HG02970 (cell line): ENCODE measurements around the gene RNF208.
A peak's percentile ranks its signal among the peaks of the same experiment; 100 is the strongest.

ENCODE experiments used
- ATAC-seq: cut with Tn5 transposase; IDR thresholded peaks from one replicate; pipeline ENCODE4 v1.9.1; 2021; ENCODE audit warnings: mild to moderate bottlenecking, moderate library complexity, moderate number of reproducible peaks; ENCODE audit not compliant: unreplicated experiment, low FRiP score

The RNF208 gene

DNA sequence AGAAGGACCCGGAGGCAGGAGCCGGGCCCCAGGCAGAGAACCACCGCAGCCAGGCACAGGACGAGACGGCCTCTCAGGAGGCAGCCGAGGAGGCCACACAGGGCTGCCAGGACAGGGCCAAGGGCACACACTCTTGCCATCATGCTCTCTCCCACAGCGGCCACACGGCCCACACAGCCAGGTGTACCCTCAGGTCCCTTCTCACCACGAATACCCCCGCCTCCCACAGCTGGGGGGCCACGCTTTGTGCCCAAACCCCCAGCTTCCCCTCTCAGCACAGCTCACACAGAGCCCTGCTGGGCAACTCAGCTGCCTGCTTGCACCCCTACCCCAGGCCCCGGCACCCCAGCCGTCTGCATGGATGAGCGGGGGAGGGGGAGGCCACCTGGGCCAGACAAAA, 28.3 kb downstream of the RNF208 start:
- no peak for ATAC-seq

DNA sequence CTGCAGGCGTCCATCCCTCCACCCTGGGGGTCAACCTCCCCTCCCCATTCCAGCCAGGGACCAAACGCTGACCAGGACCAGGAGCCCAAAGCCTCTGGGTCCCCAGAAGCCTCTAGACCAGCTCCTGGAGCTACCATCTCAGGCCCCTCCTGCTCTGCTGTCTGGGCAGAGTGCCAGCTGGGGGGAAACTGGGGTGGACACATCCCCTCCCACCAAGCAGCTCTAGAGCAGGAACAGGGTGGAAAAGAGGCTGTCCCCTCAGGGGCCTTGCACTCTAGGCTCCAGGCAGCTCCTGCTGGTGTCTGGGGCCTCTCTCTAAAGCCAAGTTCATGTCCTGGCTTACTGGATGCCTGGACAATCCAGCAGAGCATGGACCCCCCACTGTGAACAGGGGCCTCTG, 29.2 kb downstream of the RNF208 start:
- ATAC-seq, result no peak

DNA sequence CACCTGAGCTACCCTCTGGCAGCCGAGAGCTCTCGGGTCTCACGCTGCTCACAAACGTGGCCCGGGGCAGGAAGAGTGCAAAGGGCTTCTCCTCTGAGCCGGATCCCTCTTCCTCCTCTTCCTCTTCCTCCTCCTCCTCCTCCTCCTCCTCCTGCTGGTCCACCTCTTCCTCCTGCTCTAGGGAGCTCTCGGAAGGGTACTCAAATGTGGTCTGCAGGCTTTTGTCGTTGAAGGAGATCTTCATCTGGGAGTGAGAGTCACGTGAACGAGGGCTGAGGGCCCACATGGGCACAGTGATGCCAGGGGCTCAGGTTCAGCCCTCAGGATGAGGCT, 29.6 kb downstream of the RNF208 start:
- no peak for ATAC-seq

DNA sequence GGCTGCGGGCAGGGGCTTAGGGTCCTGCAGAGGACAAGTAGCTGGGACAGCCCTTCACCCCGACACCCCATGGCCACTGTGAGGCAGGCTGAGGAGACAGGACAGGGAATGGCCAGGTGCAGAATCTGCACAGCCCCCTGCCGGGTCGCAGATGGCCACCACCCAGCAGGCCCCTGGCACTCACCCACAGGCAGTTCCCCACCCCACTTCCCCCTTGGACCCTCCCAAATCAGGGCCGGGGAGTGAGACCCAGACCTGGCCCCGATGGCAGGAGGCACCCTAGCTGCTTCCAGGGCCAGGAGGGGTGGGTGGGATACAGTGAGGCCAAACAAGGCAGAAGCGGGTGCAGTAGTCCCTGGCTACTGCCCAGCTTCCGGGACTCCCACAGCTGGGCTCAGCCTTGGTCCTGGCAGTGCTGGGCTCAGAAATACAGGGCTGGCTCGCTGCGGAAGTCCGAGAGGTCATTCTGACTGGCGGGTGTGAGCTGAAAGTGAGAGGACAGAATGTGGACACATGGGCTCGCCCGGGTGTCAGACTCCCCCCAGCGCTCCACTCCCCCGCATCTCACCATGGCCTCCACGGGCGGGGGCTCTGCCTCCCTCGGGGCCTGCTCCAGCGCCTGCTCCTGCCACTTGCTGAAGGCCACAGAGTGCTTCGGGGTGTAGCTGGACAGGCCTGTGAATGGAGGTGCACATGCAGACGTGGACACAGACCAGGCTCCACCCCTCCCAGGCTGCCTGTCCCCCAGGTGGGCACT, 30.2 kb downstream of the RNF208 start:
- no peak for ATAC-seq

DNA sequence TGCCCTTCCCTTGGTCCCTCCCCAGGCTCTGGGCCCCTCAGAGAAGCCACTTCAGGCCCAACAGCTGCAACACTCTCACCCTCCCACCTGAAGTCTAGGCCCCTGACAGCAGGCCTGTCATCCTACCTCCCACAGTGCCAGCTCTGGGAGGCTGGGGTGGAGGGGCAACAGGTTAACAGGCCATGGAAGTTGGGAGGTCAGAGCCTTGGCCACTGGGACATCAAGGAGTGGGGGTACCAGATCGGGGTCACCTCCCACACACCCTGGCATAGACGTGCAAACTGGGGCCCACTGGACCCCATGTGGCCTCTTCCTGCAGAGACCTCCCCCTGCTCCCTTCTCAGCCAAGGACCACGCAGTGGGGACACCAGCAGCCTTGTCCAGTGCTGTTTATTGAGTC, 30.8 kb downstream of the RNF208 start:
- ATAC-seq, result no peak

DNA sequence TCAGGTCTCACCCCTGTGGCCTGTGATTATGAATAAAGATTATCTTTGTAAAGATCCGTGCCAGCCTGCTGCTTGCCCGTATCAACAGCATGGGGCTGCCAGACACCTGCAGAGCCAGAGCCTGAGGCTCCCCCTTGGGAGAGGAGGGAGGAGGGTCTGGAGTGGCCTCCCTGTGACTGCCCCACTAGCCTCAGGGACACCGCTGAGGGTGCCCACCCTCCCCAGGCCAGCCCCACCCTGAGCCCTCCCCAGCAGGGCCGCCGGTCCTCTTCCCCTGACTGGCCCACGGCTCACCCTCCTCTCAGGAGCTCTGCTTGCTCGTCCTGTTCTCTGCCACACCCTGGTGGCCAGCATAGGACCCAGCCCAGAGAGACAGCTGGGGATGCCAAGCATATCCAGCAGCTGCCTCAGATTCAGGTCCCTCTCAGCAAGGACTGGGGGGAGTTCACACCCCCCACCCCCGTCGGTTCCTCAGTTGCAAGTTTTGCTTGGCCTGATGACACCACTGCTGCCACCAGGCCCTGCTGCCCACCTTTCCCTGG, 31.7 kb downstream of the RNF208 start:
- ATAC-seq, result no peak

DNA sequence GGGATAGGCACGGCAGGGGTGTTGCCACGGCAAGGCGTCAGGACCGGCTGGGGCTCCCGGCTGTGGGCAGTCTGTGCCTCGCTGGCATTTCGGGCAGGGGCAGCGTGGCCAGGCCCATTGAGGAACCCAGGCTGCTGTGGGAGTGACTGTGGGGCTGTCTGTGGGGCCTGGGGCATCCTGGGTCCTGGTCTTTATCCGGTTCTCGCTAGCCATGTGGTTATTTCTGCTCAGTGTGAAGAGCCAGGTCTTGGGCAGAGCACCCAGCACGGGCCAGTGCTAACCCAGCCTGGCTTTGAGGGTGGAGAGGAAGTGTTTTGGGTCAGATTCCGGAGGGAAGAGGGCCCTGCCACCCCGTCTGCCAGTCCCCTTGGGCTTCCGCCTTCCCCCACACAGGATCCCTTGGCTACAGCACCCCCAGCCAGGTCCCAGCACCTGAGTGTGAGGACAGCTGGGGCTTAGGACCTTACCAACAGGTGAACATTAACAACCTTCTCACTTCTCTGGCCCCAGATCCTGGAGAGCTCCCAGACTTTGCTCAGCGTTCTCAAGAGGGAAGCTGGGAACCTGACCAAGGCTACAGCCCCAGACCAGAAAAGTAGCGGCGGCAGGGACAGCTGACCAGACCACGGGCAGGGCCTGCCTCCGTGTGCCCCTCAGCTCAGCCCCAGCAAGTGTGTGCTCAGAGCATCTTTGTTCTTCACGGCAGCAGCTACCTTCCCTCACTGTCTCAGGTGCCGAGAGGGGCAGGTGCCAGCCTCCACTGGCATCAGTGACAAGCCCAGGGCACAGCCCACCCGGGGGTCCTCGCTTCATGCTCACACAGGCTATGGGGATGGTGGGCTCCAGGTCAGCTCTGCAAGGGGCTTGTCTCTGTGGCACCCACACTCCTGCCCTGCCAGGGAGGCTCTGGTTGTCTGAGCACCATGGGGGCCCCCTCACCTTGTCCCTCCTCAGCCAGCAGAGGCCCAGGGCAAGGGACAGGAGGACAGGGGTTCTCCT, 32.4 kb downstream of the RNF208 start:
- no peak for ATAC-seq

DNA sequence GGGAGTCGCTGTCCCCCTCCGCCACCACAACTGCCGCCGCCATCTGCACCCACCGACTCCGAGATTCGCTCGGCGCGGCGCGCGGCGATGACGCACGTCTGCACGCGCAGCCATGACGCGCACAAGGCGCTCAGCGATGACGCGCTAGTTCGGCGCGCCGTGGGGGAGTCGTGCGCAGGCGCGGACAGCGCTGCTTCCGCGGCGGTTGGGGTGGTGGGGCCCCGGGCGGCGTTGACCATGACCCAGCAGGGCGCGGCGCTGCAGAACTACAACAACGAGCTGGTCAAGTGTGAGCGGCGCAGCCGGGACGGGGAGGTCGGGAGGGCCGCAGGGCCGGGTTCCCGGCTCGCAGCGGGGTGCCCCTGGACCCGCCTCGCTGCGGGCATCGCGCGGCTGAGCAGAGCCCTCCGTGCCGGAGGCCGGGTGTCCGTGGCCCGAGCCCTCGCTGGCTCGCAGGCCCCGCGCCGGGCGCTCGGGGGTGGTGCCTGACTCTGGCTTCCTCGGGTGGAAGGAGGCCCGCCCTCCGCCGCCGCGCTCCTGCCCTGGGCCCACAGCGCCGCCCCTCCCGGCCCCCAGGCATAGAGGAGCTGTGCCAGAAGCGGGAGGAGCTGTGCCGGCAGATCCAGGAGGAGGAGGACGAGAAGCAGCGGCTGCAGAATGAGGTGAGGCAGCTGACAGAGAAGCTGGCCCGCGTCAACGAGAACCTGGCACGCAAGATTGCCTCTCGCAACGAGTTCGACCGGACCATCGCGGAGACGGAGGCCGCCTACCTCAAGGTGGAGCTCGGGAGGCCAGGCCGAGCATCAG, 33.3 kb downstream of the RNF208 start, which contains the start of the genes ANAPC2 and SSNA1:
TSS of gene ANAPC2 (minus strand) at position 71 of the 807 bp plus-strand sequence. CDS start at position 43, 28 bp downstream.
TSS of gene SSNA1 (plus strand) at position 187 of the 807 bp plus-strand sequence. CDS start at position 238, 51 bp downstream.
- peak; percentile 87 for ATAC-seq

DNA sequence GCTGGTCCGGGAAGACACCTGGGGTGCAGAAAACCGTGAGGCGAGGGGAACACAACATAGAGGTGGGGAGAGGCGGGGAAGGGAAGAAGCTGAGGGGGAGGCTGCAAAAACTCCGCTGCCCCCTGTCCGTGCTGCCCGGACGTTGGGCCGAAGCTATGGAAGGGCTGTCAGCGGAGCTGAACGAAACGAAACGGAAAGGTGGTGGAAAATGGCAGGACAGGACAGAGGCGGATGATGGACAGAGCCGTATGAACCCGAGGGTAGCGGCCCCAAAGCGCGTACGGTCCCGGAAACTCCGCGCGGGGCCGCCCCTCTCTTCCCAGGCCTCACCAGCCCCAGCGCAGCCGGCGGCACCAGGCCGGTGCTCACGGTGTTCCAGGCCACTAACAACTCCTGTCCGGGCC, 34.0 kb downstream of the RNF208 start:
- no peak for ATAC-seq

DNA sequence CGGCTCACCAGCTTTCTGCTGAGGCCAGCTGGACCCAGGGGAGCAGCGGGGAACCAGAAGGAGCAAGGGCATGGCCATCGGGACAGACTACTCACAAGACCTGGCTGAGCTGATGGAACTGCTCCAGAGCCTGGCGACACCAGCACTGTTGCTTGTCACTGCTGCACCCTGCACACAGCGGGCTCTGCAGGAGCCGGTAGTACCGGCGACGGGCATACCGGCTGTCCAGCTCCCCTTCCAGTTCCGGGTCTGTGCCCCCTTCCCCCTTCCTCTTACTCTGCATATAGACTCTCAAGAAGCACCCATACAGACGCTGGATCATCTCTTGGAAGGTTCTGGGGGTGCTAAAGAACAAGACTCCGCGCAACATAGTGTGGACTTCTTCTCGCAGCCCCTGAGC, 34.7 kb downstream of the RNF208 start:
- ATAC-seq, result no peak

DNA sequence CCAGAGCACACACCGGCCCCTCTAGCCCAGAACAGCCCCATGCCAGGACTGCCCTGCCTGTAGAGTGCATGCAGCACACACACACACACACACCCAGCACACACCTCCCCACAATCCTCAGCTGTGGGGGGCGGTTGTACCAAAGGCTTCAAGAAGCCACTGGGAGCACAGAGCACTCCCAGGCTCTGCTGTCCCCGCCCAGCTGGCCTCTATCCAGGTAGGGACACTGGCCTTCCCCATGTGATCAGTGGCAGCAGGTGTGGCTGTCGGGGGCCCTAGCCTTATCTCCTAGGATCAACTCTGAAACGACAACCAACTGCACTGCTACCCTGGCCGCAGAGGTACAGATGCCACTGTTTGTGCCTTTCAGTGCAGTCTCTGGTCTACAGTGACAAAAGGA, 35.7 kb downstream of the RNF208 start:
- no peak for ATAC-seq

DNA sequence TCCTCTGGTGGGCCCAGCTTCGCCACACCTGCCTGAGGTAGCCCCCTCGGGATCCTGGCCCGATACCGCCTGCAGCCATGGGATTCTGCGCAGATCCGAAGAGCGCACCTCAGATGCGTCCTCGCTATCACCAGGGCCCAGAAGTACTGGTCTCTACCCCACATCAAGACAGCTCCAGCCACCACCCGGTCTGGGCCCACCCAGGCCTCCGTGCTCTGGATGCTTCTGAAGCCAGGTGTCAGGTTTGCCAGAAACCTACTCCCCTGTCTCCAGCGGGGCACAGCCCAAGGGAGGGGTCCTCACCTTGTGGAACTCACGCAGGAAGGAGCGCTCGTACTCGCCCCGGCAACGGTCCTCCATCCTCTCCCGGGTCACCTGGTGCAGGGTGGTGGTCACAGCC, 36.1 kb downstream of the RNF208 start:
- ATAC-seq, result no peak

DNA sequence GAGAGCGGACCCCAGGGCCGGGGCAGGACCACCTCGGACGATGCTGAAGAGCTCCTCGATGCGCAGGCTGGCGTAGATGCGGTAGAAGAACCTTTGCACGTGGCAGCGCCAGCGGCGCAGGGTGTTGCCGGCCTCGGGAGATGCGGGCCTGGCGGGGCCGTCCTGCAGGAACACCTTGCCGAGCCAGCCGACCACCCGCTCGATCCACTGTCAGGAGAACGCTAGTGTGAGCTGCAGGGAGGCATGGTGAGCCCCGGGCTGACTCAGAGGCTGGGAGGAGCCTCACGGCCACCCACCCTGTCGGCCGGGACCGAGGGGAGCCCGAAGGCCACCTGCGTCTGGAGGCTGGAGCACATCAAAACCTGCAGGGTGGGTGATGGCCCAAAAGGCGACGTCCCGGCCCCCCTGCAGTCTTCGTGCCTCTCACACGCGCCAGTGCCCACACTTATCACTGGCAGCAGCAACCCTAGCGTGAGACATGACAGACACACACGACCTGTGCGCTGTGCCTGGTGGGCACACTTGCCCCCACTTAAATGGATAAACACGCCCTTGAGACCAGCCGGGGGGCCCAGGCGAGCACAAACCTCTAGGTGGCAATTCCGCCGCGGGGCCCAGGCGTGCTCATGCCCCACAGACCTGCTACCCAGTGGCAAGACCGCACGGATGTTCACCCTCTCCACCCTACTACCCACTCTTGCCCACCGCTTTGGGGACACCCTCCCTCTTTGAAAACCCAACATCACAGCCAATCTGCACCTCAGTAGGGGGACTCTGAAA, 37.0 kb downstream of the RNF208 start:
- no peak for ATAC-seq

DNA sequence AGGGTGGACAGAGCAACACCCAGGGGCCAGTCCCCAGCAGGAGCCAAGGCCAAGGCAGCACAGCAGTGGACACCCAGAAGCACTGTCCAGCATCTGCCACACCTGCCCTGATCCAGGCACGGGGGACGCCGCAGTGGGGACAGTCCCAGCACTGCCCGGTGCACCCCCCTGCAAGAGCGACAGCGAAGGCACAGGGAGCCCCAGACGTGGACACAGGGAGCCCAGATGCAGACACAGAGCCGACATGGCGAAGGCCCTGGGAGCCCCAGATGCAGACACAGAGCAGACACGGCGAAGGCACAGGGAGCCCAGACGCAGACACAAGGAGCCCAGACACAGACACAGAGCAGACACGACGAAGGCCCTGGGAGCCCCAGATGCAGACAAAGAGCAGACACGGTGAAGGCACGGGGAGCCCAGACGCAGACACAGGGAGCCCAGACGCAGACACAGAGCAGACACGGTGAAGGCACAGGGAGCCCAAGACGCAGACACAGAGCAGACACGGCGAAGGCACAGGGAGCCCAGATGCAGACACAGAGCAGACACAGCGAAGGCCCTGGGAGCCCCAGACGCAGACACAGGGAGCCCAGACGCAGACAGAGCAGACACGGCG, 38.0 kb downstream of the RNF208 start:
- no peak for ATAC-seq

DNA sequence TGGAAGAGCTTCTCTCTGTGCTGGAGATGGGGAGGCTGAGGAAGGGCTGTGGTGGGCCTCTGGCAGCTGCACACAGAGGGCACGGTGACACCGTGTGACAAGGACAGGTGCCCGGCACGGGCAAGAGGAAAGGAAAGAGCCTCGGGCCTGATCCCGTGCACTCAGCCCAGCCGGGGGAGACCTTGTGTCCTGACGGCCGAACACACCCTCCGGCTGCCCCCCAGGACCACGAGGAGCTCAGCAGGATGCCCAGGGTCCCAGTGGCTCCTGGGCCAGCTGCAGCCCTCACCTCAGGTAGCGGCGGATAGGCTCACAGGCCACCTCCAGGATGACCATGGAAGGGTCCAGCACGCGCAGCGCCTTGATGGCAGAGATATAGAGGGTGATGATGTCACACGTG, 39.2 kb downstream of the RNF208 start:
- no peak for ATAC-seq

DNA sequence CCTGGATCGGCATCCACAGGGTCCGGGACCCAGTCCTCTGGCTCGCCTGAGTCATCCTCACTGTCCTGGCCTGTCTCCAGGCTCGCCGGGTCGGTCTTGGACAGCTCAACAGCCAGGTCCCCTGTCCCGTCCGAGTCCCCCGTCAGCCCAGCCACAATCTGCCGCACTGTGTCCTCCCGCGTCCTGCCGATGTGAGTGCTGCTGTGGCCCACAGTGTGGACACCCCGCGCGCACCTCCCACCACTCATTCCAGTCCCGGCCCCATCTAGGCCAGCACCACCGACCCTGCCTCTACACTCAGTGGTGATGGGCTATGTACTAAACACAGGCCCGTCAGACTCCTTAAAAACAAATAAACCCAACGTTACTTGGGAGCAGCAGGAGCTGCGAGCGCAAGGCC, 40.4 kb downstream of the RNF208 start:
- no peak for ATAC-seq

DNA sequence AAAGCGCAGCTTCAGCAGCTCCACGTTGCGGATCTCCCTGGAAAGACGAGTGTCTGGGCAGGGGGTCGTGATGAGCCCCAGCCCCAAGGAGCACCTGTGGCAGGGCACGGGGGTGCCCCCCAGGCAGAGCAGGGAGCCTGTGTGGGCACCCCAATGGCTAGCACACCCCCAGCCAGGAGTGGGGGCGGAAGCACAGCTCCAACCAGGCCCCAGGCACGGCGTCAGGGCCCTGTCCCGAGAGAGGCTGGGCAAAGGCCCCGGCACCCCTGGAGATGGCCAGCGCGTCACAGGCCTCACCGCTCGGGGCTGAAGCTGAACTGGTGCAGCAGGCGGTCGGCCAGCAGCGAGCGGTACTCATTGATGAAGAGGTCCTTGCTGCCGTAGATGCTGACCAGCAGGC, 41.5 kb downstream of the RNF208 start:
- no peak for ATAC-seq

DNA sequence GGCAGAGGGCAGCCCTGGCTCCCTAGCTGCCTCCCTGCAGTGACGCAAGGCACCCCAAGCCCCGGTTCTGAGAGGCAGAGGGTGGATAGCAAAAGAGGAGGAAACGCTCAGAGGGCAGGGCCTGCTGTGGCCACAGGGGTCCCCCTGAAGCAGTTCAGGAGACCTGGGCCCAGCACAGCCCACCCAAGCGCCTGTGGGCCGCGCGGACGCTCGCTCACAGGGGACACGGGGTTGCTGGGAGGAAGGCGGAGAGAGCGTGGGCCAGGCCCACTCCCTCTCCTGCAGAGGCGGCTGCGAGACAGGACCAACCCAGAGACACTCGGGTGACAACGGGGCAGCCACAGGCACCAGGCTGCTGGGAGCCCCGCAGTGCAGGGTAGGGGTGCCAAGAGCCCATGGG, 42.3 kb downstream of the RNF208 start:
- ATAC-seq, result no peak

DNA sequence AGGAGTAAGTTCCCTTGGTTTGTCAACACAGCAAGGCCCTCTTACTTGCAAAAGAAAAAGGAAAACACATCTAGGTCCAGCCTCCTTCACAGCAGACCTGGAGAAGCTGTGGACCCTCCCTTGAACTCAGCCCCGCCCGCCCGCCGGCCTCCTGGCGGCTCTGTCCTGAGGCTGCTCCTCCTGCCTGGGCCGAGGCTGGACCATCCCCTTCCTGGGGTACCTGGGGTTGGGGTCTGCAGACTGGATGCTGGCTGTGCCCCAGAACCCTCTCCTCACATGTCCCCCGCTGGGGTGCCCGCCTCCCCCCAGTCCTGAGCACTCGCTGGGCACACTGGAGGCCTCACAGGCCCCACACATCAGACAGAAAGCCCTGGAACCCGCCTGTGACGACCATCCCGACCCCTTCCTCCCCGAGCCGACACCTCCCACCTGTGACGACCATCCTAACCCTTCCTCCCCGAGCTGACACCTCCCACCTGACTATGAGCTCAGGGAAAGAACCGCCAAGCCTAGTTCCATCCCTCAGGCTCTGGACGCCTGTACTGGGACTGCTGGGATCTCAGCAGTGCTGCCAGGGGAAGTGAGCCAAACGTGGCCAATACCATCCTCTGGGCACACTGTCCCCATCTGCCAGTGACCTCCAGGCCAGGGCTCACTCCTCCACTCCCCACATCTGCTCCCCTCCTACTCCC, 43.0 kb downstream of the RNF208 start:
- no peak for ATAC-seq
